ENCODE measurements around the gene KRT78.

GRCh38 chr12:52874573-52875435 lies 26.0 kb upstream of the KRT78 start:
- TF ChIP-seq EZH2 (IDR thresholded peaks at IDR 0.05) = no peak
- no peak for TF ChIP-seq POLR2AphosphoS5 (IDR thresholded peaks at IDR 0.05; ENCODE audit: borderline replicate concordance, low read depth, low read length)
